KG1 (cell line): Measurements from ENCODE around the gene FAM174C.

Source experiments
- DNase-seq: peaks from one replicate; lab custom pipeline; 2025; lab: John Stamatoyannopoulos, UW

The FAM174C gene

DNA sequence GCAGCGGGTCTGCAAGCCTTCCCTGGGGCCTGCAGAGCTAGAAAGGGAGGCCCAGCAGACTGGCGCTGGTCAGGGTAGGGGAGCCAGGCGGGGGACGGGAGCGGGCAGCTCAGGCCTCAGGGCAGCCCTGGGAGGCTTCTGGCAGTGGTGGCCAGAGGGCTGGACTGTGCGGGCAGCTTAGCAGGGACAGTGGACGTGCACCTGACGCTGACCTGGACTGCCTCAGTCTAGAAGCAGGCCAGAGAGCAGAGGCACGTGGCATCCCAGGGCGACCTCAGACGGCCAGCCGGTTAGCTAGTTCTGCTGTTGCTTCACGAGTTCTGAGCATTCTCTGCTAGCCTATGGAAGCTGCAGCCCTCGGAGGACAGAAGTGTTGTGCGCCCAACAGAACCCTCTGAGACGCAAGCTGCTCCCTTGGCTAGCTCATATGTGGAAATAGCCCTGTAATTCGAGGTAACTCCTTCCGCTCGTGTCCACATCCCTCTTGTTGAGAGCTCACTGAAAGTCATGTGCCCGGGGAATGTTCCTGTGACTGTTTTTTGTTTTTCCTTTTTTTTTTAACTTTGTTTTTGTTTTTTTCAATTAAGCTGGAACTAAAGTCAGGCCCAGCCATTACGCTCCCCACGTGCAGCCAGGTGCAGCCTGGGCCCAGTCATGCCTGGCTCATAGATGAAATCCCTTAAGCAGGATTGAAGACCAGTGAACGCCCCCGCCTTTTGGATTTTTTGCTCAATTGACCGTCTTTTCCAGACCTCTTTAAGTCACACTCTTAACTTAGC is 1.9 kb upstream of the FAM174C start:
- no peak for DNase-seq

DNA sequence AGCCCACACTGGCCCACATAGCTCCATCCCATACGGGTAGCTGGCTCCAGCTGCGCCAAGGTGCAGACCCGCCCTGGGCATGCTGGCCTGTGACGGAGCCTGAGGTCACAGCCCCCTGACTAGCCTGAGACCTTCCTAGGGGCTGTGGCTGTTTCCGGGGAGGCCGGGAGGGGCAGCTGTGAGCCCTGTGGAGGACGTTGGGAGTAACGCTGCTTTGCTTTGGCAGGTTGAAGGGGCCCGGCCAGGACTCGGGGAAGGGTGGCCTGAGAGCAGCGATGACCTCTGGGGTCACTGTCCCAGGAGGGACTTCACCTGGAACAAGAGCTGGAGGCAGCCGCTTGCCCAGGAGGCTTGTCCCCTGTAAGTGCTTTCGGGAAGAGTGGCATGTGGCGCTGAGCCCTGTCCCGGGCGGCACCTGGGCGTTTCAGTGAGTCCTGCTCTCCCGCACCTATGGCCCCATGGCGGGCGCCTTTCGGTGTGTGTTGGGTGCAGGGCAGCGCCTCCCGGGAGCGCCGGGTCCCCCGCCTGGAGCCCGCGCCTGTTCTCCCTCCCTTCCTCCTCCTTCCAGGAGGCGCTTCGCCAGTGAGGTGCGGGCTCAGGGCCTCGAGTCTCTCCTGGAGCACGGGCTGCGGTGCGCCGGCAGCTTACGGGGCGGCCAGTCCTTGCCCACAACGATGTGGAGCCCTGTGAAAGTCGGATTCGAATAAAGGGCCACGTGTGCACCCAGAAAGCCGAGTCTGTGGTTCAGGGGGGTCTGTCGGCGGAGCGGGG is 1.1 kb upstream of the FAM174C start:
- DNase-seq: no peak

DNA sequence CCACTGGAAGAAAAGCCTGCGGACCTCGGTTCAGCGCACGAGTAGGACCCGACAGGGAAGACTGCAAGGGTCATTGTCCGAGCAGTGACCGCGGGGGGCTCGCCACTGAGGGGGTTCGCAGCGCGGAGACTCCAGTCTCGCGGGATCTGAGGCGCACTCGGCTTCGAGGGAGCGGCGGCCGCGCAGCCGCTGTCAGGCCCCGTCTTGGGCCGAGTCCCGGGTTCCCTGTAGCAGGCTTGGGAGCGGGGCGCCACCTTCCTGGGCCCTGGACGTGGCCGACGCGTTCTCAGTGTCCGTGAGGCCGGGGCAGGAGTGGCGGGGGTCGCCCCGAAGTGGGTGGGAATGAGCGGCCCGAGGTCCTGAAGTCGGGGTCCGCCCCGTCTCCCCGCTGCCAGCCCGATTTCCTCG is 474 bp upstream of the FAM174C start:
- DNase-seq: no peak

DNA sequence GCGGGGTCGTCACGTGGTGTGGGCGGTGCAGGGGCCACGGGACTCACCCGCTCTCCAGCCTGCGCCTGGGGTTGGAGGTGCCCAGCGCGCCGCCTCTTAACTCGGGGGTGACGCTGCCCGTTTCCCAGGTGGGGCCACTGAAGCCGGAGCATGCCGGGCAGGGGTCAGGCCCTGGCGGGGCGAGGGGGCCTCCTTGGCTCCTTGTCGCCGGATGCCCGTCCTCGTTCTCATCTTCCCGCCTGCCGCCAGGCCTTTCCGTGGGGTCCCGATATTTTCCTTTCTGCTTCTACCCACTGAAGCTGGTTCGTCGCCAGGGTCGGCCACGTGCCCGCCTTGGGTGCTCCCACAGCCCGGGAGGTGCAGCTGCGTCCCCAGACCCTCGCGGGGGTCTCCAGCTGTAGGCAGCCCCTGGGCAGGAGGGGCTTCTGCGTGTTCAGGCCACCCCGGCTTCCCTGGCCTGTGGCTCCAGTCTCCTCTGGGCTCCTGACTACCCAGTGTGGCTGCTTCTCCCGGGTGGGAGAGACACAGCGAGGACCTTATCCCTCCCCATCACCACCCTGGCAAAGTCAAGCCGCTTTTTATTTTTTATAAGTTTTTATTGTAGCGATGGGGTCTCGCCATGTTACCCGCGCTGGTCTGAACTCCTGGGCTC is 772 bp downstream of the FAM174C start:
- no peak for DNase-seq

DNA sequence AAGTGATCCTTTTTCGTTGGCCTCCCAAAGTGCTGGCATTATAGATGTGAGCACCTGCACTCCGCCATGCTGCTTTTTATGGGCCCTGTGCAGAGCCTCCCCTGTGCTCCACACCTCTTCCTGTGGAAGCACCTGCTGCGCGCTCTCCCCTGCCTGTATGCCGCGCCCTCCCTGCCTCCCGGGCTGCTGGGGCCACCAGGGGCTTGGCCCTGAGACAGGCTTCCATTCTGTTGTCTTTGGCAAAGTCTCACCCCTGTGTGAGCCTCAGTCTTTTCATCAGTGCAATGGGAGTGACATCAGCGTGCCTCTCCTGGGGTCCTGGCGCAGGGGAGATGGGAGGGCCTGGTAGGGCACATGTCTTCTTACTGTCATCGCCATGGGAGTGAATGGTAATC is 1.3 kb downstream of the FAM174C start:
- DNase-seq: no peak

DNA sequence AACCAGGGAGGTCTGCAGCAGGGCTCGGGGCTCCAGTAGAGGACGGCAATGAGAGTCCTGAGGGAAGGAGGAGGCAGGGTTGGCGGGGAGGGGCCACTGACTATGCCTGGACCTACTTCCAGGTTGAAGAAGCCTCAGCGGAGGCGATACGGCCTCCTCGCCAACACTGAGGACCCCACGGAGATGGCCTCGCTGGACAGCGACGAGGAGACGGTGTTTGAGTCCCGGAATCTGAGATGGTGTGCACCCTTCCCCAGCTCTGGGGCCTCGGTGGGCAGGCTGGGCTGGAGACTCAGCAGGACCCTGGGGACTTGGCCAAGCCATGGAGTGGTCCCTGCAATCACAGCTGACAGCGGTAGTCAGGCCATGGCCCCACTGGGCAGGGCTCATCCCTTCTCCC is 1.7 kb downstream of the FAM174C start:
- no peak for DNase-seq

DNA sequence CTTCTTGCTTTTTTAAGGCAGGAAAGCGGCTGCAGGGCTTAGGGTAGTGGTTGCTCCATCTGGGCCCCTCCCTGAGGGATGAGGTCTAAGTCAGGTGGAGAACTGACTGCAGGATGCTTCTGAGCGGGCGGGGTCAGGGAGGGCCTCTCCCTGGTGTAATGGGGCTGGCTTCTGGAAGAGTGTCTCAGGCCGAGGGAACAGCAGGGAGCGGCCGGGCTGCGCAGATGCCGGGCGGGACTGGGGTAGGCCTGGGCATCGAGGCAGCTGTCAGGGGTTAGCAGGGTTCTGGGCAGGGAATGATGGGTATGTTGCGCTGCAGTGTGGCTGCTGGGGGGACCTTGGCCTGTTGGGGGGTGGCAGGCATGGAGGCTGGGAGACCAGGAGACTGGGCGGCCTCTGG is 2.7 kb downstream of the FAM174C start:
- no peak for DNase-seq

DNA sequence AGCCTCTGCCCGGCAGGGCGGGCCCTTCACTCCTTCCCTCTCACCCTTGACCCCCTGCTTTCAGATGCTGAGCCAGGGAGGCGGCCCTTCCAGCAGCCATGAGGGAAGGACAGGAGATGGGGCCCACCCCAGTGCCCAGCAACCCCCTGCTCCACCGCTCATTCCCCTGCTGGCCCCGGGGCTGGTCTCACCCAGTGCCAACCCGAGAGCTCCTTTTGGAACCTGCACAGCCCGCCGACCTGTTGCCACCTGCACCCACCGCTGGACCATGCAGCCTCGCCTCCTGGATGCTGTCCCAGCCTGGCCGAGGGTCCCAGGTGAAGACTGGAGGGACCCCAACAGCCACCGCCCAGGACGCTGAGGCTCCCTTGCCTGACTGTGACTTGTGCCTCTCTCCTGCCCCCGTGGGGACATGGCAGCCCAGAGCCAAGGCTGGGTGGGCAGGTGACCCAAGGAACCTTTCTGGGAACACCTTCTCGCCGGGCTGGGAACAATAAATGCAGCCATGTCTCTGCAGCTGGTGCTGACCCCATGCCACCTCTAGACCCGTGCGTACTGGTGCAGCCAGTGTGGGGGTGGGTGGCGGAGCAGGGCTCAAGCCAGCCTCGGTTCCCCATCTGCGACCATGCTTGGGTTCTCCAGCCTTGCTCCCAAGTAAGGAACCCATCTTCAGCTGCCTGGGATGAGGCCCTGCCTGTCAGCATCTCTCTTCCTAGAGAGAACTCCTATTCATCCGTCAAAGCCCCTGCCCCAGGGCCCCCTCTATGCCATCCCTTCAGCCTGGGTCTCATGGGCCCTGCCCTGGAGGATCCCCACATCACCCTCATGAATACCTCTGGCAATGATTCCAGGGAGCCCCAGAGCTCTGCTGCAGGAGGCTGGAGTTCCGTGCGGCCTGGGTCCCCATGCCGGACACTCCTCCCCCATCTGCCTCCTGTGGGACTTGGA is 3.7 kb downstream of the FAM174C start:
- no peak for DNase-seq

DNA sequence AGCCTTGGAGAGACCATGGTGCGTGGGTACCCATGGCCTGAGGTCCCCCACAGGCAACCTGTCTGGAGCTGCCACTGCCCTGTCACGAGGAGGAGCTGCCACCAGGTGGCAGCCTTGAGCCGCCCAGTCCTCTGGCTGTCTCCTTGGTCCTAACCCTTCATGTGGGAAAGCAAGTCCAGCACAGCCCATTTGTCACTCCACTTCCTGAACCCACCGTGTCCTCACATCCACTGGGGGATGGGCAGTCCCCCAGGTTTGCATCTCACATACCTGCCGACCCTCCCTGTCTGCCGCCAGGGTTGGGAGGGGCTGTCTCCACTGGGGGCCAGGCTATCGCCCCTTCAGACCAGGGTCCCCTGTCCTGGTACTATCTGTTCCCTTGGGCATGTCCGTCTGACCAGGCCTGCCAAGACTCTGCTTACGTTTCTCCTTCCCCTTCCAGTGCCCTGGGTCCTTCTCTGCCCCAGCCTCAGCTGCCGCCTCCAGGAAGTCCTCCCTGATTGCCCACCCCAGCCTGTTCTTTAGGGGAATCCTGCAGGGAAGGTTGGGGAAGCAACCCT is 4.5 kb downstream of the FAM174C start:
- DNase-seq: peak; percentile 42

DNA sequence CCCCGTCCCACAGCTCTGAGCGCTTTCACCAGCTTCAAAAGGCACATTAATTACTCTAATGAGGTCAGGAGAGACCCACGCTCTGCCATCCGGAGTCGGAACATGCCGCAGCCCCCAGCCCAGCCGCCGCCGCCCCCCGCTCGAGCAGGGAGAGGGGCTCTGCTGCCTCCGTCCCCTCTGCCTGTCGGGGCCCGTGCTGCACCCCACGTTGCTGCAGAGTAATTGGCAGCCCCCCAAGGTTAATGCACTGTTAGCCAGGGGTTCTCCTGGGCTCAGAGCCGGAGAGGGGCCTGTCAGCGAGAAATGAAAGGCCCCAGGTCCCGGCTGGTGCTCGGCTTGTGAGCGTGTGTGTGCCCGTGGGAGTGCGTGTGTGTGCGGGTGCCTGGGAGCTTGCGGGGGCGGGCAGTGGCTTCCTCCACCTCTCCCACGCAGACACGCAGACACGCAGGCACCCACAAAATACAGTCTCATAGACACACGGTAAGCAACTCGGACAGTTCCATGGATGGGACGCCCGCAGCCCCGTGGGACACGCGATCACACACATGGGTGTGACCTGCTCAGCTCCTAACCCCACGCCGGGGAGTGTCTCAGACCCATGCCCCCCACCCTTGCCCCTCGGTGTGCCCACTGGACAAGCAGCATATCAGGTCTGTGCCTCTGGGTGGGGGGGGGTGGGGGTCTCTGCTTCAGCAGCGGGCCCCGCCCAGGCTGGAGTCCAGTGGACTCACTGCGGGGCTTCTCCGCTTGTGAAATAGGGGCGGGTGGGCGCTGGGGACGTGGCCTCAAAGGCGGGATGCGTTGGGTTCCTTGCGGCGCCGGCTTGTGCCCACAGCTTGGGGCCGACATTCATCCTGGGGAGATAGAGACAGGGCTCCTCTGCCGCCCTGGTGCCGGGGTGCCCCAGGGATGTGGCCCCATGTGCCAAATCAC is 5.6 kb downstream of the FAM174C start:
- DNase-seq: no peak

DNA sequence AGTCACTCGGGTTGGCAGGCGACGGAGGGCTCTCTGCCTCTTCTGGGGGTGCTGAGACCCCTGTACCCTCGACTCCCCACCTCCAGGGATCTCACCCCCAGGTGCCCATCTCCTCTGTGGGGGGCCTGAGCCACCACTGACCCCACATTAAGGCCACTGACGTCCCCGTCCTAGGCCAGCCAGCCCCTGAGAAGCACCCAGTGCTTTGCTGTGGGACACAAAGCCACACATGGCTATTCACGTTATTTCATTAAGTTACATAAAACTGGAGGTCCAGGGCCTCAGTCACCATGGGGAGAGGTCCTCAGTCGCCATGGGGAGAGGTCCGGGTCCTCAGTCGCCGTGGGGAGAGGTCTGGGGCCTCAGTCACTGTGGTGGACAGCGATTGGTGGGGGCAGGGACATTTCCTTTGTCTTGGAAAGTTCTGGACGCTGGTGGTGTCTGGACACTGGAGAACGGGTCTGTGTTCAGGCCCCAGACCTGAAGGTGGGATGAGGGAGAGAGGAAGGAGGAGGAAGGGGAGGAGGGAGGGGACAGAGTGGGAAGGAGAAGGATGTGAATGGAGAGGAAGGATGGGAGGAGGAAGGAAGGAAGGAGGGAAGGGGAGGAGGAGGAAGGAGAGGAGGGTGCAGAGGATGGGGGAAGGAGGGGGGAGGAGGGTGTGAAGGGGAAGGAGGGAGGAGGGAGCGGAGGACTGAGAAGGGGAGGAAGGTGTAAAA is 6.4 kb downstream of the FAM174C start:
- no peak for DNase-seq

DNA sequence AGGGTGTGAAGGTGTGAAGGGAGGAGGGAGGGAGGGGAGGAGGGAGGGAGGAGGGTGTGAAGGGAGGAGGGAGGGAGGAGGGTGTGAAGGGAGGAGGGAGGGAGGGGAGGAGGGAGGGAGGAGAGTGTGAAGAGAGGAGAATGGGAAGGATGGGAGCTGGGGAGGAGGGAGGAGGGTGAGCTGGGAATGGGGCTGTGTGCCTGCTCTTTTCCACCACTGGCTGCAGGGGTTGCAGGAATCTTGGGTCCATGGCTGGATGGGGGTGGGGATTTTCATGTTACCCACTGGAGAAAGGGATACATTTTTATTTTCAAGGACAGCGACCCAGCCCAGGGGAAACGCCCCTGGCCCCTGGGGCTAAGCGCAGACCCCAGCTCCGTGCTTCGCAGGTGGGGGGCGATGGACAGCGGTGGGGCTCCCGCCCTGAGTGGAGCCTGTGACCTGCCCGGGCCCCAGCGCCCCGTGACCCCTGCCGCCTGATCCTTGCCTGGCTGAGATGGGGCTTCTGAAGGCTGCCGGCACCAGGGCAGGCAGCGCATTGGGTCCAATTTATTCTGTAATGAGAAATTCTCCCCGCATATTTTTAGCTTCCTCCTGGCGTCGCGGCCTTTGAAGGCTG is 7.4 kb downstream of the FAM174C start:
- DNase-seq: no peak

DNA sequence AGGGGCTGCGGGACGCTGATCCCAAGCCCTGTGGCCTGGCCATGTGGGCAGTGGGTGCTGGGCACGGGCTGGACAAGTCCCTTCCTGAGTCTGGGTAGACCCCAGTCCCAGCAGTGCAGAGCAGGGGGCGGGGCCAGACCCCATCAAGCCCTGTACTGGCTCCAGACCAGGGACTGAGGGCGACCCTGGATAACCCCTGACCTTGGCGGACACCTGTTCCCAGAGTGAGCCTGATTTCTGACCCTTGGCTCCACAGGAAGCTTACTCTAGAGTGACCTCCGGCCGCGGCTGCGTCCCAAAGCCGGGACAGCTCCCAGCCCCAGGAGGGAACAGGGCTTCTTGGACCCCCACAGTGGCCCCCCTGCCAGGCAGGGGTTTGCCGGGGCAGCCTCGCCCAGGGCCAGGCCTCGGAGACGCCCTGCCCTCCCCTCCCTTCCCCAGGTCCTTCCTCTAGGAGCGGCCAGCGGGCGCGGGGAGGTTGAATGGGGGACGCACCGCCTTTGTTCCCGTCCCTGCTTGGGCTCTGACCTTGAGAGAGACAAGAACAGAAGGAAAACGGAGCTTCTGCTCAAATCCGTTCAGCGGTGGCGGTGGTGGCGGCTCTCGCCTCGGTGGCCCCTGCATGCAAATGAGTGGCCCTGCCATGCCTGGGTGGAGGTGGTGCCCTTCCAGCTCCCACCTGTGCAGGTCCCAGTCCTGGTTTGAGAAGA is 8.0 kb downstream of the FAM174C start:
- no peak for DNase-seq

DNA sequence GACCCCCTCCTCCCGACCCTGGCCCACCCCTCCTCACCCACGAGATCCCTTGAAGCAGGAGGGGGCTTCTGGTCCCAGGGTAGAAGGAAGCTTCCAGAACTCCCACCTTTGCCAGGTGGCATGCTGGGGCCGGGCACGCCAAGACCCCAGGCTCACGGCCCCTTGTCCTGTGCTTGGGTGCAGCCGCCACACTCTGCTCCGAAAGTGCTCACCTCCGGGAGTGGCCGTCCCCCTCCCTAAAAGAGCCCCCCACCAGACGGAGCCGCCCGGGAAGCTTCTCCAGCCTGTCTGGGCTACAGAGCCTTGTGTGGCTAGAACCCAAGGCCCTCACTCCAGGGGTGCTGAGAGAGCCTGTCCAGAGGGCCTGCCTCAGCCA is 8.6 kb downstream of the FAM174C start:
- DNase-seq: no peak

DNA sequence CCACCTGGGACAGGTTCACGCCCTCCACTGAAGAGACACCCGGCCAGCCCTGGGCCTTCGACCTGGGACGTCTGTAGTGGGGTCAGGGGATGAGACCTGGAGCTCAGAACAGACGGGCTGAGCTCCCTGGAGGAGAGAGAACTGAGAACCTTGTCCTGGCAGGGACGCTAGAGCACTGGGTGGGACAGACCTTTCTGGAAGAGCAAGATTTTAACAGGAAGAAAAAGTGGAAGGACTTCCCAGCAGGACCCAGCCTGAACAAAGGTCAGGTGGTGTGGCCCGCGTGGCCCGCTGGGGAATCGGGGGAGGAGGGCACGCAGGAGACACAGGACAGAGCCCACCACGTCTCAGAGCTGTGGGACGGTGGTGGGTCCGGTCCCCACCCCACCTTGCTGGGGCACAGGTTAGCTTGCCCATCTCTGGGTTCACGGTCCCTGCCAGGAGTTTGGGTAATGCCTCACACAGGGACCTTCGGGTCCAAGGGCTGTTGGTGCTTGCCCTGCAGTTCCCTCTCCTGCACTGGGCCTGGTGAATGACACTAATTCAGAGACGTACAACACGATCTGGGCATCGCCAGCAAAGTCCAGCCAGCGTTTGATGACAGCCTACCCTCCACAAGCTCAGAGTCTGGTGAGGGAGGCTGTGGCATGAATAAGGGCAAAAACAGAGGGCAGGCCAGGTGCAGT is 9.1 kb downstream of the FAM174C start:
- no peak for DNase-seq

DNA sequence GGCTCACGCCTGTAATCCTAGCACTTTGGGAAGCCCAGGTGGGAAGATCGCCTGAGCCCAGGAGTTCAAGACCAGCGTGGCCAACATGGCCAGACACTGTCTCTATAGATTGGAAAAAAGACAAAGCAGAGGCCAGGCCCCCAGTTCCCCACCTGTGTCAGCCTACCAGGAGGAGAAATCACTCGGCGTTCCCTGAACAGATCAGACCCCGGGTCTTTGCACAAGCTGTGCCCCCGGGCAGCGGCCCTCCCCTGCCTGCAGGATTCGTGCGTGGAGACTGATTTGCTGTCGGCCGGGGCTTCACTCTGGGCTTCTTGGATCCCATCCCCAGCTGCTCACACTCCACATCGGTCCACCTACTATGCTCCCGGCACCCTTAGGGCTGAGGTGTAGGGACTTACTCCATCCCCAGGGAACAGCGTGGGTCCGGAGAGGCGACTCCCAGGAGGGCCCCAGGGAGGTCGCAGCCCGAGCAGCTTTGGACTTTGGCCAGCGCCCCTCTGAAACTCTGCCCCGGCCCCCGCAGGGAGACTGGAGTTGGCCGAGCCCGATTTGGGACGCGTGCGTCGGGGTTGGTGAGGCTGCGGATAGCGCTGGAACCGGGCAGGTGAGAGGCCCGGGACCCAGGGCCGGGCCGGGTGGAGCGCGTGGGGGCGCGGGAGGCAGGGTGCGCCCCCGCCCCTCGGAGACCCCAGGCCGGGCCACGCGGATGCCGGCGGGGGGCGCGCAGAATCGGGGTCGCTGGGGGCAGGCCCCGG is 9.8 kb downstream of the FAM174C start:
- no peak for DNase-seq

DNA sequence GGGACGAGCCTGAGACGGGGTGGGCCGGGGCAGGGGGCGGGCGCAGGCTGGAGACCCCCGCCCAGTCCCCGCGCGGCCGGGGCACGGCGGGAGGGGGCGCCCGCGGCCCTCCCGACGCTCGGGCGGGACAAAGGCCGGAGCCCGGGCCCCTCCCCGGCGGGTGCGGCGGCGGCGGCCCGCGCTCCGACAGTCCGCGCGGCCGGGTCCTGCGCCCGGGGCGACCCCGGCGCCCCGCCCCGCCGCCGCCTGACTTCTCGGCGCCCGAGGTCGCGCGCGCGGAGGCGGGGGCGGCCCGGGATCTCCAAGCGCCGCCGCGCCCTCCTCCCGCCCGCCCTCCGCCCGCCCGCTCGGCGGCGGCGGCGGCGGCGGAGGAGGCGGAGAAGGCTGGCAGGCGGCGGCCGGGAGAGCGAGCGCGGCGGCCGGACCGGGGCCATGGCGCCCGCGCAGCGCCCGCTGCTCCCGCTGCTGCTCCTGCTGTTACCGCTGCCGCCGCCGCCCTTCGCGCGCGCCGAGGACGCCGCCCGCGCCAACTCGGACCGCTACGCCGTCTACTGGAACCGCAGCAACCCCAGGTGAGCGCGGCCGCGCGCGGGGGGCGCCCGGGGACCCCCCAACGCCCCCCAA is 10.5 kb downstream of the FAM174C start, which contains the start of gene EFNA2:
Gene EFNA2, plus strand, starts transcription at position 137 of the 624 bp plus-strand sequence. Its CDS starts 296 bp downstream, at position 433.
- no peak for DNase-seq
